ENCODE measurements around the gene SRRM4.
A peak's percentile ranks its signal among the peaks of the same experiment; 100 is the strongest.

SRRM4 gene

GRCh38 chr12:119171691-119172425 is 190.5 kb downstream of the SRRM4 start:
- DNase-seq (ENCODE audit: low read depth) = no peak
- in situ Hi-C loops (cut with HindIII; ENCODE audit: low sequenced_read_pairs) = no loop called here
- TF ChIP-seq CTCF (IDR thresholded peaks at IDR 0.05; ENCODE audit: low read depth, low read length, missing control alignments) = no peak
- H3K4me3 ChIP-seq (ENCODE audit: low read depth, low read length) = no peak overlapping the region

GRCh38 chr12:119175081-119175480 is 193.7 kb downstream of the SRRM4 start:
- in situ Hi-C loops (cut with HindIII; ENCODE audit: low sequenced_read_pairs) = no loop called here
- no peak for DNase-seq (ENCODE audit: low read depth)
- no peak overlapping the region for H3K4me3 ChIP-seq (ENCODE audit: low read depth, low read length)
- TF ChIP-seq CTCF (IDR thresholded peaks at IDR 0.05; ENCODE audit: low read depth, low read length, missing control alignments) = no peak

GRCh38 chr12:119176267-119177055 is 195.1 kb downstream of the SRRM4 start:
- peak overlapping the region; percentile 14 for H3K4me3 ChIP-seq (ENCODE audit: low read depth, low read length)
- DNase-seq (ENCODE audit: low read depth) = peak; percentile 65
- TF ChIP-seq CTCF (IDR thresholded peaks at IDR 0.05; ENCODE audit: low read depth, low read length, missing control alignments) = no peak
- in situ Hi-C loops (cut with HindIII; ENCODE audit: low sequenced_read_pairs) = no loop called here

- no peak overlapping the region for H3K4me3 ChIP-seq (ENCODE audit: low read depth, low read length)
- no peak for DNase-seq (ENCODE audit: low read depth)
- in situ Hi-C loops (cut with HindIII; ENCODE audit: low sequenced_read_pairs) = no loop called here
- no peak for TF ChIP-seq CTCF (IDR thresholded peaks at IDR 0.05; ENCODE audit: low read depth, low read length, missing control alignments)
These were observed 195.7 kb downstream of the SRRM4 start for GRCh38 chr12:119177056-119177325.

- no peak overlapping the region for H3K4me3 ChIP-seq (ENCODE audit: low read depth, low read length)
- no peak for DNase-seq (ENCODE audit: low read depth)
- in situ Hi-C loops (cut with HindIII; ENCODE audit: low sequenced_read_pairs) = no loop called here
- TF ChIP-seq CTCF (IDR thresholded peaks at IDR 0.05; ENCODE audit: low read depth, low read length, missing control alignments) = no peak
These were observed 196.5 kb downstream of the SRRM4 start for GRCh38 chr12:119177724-119178380.

GRCh38 chr12:119178544-119179334 is 197.4 kb downstream of the SRRM4 start, which contains the start of gene HSPB8:
HSPB8 (plus strand) TSS chr12:119178931; CDS start chr12:119179313, 382 bp downstream.
- DNase-seq (ENCODE audit: low read depth) = peak; percentile 38
- in situ Hi-C loops (cut with HindIII; ENCODE audit: low sequenced_read_pairs) = no loop called here
- TF ChIP-seq CTCF (IDR thresholded peaks at IDR 0.05; ENCODE audit: low read depth, low read length, missing control alignments) = no peak
- peak within 1 kb of the TSS; percentile 43 for H3K4me3 ChIP-seq (ENCODE audit: low read depth, low read length)

Measured in astrocyte of the cerebellum (primary cell).